ENCODE results near the gene HSF2BP. TPM values are rescaled to one million over a fixed set of nuclear protein-coding genes. Genes with fewer than 3 reads are reported as not detected.
"Not testable (repeated sequence)": the region's sequence is repeated elsewhere in the genome, so short reads cannot be mapped to it uniquely, and the experiment has no call there.

The HSF2BP gene
- total and polyA plus RNA-seq, 4 experiments from 2014 or later: 0.39 to 0.70 (median 0.67) TPM; not detected in 1

GRCh38 chr21:43510669-43511068, 148.6 kb downstream of the HSF2BP start:
- H3K4me3 ChIP-seq (ENCODE audit: low read length in 2 of 2); intact Hi-C loops (cut with micrococcal nuclease); H3K27me3 Mint-ChIP-seq; H3K4me1 ChIP-seq (ENCODE audit: insufficient read depth, low read length); H3K9me3 ChIP-seq (ENCODE audit: control insufficient read depth in 1 of 2, low read length in 2 of 2); H3K9me3 Mint-ChIP-seq; DNase-seq; H3K4me3 Mint-ChIP-seq; POLR2A ChIA-PET (ENCODE audit: partially characterized antibody); H3K36me3 ChIP-seq (ENCODE audit: insufficient read depth, low read length); H3K27me3 ChIP-seq (ENCODE audit: insufficient read depth, low read length); H3K4me1 Mint-ChIP-seq; H3K36me3 Mint-ChIP-seq; CTCF ChIA-PET (ENCODE audit: partially characterized antibody); H3K27ac ChIP-seq (ENCODE audit: low read depth, low read length); H3K27ac Mint-ChIP-seq: not testable (repeated sequence)

- H3K4me1 Mint-ChIP-seq; POLR2A ChIA-PET (ENCODE audit: partially characterized antibody); DNase-seq; H3K4me3 ChIP-seq (ENCODE audit: low read length in 2 of 2); H3K27me3 ChIP-seq (ENCODE audit: insufficient read depth, low read length); H3K9me3 ChIP-seq (ENCODE audit: control insufficient read depth in 1 of 2, low read length in 2 of 2); H3K36me3 ChIP-seq (ENCODE audit: insufficient read depth, low read length); H3K27ac ChIP-seq (ENCODE audit: low read depth, low read length); H3K9me3 Mint-ChIP-seq; H3K4me1 ChIP-seq (ENCODE audit: insufficient read depth, low read length); H3K27ac Mint-ChIP-seq; H3K27me3 Mint-ChIP-seq; intact Hi-C loops (cut with micrococcal nuclease); H3K4me3 Mint-ChIP-seq; H3K36me3 Mint-ChIP-seq; CTCF ChIA-PET (ENCODE audit: partially characterized antibody): not testable (repeated sequence)
Observed at GRCh38 chr21:43503892-43504291, 155.4 kb downstream of the HSF2BP start.

GRCh38 chr21:43503075-43503750, 156.1 kb downstream of the HSF2BP start:
- intact Hi-C loops (cut with micrococcal nuclease); H3K4me1 Mint-ChIP-seq; H3K27ac Mint-ChIP-seq; H3K4me3 ChIP-seq (ENCODE audit: low read length in 2 of 2); H3K27me3 ChIP-seq (ENCODE audit: insufficient read depth, low read length); H3K9me3 ChIP-seq (ENCODE audit: control insufficient read depth in 1 of 2, low read length in 2 of 2); POLR2A ChIA-PET (ENCODE audit: partially characterized antibody); DNase-seq; CTCF ChIA-PET (ENCODE audit: partially characterized antibody); H3K9me3 Mint-ChIP-seq; H3K27ac ChIP-seq (ENCODE audit: low read depth, low read length); H3K4me1 ChIP-seq (ENCODE audit: insufficient read depth, low read length); H3K36me3 Mint-ChIP-seq; H3K27me3 Mint-ChIP-seq; H3K36me3 ChIP-seq (ENCODE audit: insufficient read depth, low read length); H3K4me3 Mint-ChIP-seq: not testable (repeated sequence)

DNA sequence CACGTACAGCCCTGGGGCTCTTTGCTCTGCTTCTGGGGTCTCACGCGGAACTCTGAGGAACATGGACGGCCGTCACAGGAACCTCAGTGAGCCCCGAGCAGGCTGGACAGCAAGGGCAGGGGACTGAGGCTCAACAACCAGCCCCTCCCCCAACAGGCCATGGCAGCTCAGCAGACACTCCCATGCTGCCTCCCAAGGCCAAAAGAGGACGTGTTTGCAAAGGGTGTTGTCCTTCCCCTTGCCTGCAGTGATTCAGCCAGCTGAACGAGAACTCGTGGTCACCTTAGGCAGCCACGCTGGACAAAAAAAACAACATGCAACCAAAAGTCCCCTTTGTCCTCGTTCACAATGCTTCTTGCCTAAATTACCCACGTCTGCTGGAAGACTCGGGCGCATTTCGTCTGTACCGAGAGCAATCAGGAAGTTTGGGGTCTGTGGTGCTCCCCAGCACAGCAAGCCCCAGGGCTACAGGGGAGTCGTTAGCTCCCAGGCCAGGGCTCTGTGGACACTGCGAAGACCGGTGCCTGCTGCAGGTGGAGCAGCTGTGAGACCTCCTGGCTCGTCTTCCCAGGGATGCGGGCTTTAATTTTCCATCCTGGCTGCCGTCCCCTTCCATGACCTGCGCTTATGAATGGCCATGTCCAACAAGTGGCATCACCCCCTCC, 156.7 kb downstream of the HSF2BP start:
- H3K36me3 ChIP-seq (ENCODE audit: insufficient read depth, low read length); POLR2A ChIA-PET (ENCODE audit: partially characterized antibody); H3K9me3 Mint-ChIP-seq; H3K9me3 ChIP-seq (ENCODE audit: control insufficient read depth in 1 of 2, low read length in 2 of 2); H3K27me3 Mint-ChIP-seq; H3K4me1 Mint-ChIP-seq; H3K27ac Mint-ChIP-seq; H3K4me3 Mint-ChIP-seq; DNase-seq; H3K4me3 ChIP-seq (ENCODE audit: low read length in 2 of 2); H3K27ac ChIP-seq (ENCODE audit: low read depth, low read length); H3K4me1 ChIP-seq (ENCODE audit: insufficient read depth, low read length); intact Hi-C loops (cut with micrococcal nuclease); H3K27me3 ChIP-seq (ENCODE audit: insufficient read depth, low read length); CTCF ChIA-PET (ENCODE audit: partially characterized antibody); H3K36me3 Mint-ChIP-seq: not testable (repeated sequence)

DNA sequence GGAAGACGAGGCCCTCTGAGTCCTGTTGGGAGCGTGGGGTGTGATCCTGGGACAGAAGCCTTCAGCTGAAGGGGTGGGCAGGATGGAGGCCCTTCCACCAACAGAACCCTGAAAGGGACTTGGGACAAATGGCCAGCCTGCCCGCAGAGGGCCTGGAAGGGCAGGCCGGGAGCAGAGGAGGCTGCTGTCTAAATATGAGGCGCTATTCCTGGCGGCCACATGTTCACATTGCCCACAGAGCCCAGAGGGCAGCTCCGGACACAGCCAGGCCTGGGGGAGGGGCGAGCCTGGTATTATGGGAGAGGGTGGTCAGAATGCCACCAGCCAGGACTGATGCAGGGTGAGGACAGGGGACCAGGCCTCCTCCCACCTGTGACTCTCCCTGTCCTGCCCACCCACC, 160.4 kb downstream of the HSF2BP start:
- H3K9me3 ChIP-seq (ENCODE audit: control insufficient read depth in 1 of 2, low read length in 2 of 2); H3K27ac Mint-ChIP-seq; H3K36me3 ChIP-seq (ENCODE audit: insufficient read depth, low read length); H3K4me3 Mint-ChIP-seq; H3K27me3 ChIP-seq (ENCODE audit: insufficient read depth, low read length); intact Hi-C loops (cut with micrococcal nuclease); H3K4me1 Mint-ChIP-seq; H3K27ac ChIP-seq (ENCODE audit: low read depth, low read length); DNase-seq; H3K4me3 ChIP-seq (ENCODE audit: low read length in 2 of 2); CTCF ChIA-PET (ENCODE audit: partially characterized antibody); H3K36me3 Mint-ChIP-seq; H3K4me1 ChIP-seq (ENCODE audit: insufficient read depth, low read length); H3K9me3 Mint-ChIP-seq; POLR2A ChIA-PET (ENCODE audit: partially characterized antibody); H3K27me3 Mint-ChIP-seq: not testable (repeated sequence)

DNA sequence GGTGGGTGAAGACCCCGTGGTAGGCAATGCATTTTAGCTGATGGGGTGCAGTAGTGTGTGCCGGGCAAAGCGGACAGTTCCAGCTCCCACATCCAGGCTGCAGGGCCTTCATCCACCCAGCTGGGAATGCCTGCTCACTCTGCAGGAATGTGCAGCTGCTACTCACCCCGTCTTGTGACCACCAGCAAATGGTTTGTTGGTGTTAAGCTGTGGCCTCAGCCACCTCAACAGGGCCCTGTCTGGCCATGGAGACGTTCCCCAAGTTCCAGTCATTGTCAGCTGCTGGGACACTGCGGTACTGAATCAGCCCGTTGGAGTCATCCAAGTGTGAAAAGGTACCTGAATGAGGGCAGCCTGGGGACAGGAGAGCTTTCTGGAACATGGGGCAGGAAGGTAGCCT, 161.2 kb downstream of the HSF2BP start:
- not testable (repeated sequence) for H3K4me3 Mint-ChIP-seq

DNA sequence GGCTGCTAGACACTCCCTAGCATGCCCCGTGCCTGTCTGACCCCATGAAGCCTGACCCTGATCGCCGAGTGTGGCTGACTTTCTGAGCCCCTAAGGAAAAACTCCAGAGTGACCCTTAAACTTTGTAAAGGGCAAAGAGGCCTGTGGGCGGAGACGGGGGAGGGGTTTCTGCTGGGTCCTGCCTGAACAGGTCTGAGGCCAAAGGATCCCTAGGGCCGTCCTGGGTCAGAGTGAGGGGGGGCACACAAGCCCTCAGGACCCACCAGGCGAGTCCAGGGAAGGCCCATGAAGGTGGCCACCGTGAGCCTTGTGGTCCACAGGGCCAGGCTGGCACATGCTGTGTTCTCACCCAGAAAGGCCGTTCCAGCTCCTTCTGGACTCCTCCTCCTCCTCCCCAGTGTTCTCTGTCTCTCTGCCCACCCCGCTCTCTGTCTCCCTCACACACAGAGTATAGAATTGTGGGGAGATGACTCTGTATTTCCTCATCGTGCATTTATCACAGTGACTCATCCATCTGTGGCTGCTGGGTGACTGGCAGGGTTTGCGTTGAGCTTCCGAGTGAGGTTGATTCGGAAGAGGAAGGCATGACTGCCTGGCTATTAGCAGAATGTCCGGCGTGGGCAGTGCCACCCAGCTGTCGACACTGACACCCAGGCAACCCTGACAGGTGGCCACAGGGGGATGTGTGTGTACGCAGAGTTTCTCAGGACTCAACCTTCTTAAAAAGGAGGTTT, 164.8 kb downstream of the HSF2BP start:
- H3K27ac ChIP-seq (ENCODE audit: low read depth, low read length); H3K9me3 ChIP-seq (ENCODE audit: control insufficient read depth in 1 of 2, low read length in 2 of 2); H3K27ac Mint-ChIP-seq; H3K4me3 ChIP-seq (ENCODE audit: low read length in 2 of 2); DNase-seq; H3K27me3 ChIP-seq (ENCODE audit: insufficient read depth, low read length); H3K4me1 Mint-ChIP-seq; H3K4me1 ChIP-seq (ENCODE audit: insufficient read depth, low read length); intact Hi-C loops (cut with micrococcal nuclease); CTCF ChIA-PET (ENCODE audit: partially characterized antibody); POLR2A ChIA-PET (ENCODE audit: partially characterized antibody); H3K4me3 Mint-ChIP-seq; H3K9me3 Mint-ChIP-seq; H3K36me3 ChIP-seq (ENCODE audit: insufficient read depth, low read length); H3K27me3 Mint-ChIP-seq; H3K36me3 Mint-ChIP-seq: not testable (repeated sequence)

More for the DNA sequence above, 161.2 kb downstream of the HSF2BP start:
- H3K27ac ChIP-seq (ENCODE audit: low read depth, low read length); H3K36me3 ChIP-seq (ENCODE audit: insufficient read depth, low read length); H3K4me3 ChIP-seq (ENCODE audit: low read length in 2 of 2); intact Hi-C loops (cut with micrococcal nuclease); DNase-seq; H3K4me1 ChIP-seq (ENCODE audit: insufficient read depth, low read length); H3K27me3 Mint-ChIP-seq; H3K36me3 Mint-ChIP-seq; H3K4me1 Mint-ChIP-seq; POLR2A ChIA-PET (ENCODE audit: partially characterized antibody); CTCF ChIA-PET (ENCODE audit: partially characterized antibody); H3K9me3 Mint-ChIP-seq; H3K27ac Mint-ChIP-seq; H3K27me3 ChIP-seq (ENCODE audit: insufficient read depth, low read length); H3K9me3 ChIP-seq (ENCODE audit: control insufficient read depth in 1 of 2, low read length in 2 of 2): not testable (repeated sequence)
